ENCODE results near the gene MAP7.

DNA sequence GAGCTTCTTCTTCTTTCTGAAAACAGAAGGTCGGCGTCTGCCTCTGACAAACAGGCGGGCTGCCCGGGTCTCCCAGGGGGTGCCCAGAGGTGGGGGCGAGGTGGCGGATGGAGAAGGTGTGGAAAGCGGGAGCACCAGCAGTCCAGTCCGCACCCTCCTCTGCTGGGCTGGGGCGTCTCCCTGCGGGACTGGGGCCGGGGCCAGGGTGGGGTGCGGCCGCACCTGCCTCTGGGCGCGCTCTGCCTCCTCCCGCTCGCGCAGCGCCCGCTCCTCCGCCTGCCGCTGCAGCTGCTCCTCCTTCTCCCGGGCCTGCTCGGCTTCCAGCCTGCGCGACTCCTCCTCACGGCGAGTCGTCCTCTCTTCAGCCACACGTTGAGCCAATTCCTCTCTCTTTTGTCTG, 189.4 kb downstream of the MAP7 start:
- TF ChIP-seq POLR2A (IDR thresholded peaks at IDR 0.05; ENCODE audit: extremely low read depth, insufficient read length), result no peak
- no peak for TF ChIP-seq CTCF (IDR thresholded peaks at IDR 0.05; ENCODE audit: low read depth, low read length)

Data from NB4 (cell line).